CD1c-positive myeloid dendritic cell (primary cell): ENCODE measurements around the gene SYTL3.
A peak's percentile ranks its signal among the peaks of the same experiment; 100 is the strongest.
"Not testable (repeated sequence)": the region's sequence is repeated elsewhere in the genome, so short reads cannot be mapped to it uniquely, and the experiment has no call there.

Experiments
- DNase-seq: peaks from one replicate; pipeline ENCODE4 v3.0.0-alpha.2; 2016; ENCODE audit errors: extremely low spot score

Gene SYTL3

DNA sequence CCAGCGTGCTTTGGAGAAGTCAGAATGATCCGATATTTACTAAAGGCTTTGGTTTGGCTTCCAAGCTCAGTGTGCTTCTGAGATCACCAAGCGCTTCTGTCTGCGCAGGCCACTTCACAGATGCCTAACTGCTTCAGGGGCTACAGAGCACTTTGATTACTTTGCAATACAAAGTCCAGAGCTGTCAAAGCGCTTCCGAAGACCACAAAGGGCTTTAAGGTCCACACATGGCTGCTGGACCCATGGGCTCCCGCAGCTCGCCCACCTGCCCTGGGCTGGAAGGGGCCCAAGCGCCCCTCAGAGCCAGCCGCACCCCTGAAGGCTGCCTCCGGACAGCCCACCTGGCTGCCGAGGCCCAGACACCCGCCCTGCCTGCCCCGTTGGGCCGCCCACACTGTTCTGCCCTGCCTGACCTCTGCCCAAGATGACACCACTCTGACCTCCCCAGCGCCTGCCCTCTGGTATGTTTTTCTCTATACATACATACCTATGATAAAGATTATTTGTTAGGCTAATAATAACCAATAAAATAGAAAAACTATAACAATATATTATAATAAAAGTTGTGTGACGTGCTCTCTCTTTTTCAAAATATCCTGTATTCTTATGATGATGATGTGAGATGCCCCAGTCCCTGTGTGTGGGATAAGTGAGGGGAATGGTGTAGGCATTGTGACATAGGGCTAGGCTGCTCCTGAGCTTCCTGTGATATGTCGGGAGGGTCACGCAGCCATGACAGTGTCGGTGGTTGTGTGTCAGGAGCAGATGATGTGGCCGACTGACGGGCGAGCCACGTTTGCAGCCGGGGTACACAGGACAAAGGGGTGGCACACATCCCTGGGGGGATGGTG lies 27.9 kb upstream of the SYTL3 start:
- DNase-seq = no peak

GRCh38 chr6:158622545-158623190 lies 27.2 kb upstream of the SYTL3 start:
- DNase-seq = no peak

DNA sequence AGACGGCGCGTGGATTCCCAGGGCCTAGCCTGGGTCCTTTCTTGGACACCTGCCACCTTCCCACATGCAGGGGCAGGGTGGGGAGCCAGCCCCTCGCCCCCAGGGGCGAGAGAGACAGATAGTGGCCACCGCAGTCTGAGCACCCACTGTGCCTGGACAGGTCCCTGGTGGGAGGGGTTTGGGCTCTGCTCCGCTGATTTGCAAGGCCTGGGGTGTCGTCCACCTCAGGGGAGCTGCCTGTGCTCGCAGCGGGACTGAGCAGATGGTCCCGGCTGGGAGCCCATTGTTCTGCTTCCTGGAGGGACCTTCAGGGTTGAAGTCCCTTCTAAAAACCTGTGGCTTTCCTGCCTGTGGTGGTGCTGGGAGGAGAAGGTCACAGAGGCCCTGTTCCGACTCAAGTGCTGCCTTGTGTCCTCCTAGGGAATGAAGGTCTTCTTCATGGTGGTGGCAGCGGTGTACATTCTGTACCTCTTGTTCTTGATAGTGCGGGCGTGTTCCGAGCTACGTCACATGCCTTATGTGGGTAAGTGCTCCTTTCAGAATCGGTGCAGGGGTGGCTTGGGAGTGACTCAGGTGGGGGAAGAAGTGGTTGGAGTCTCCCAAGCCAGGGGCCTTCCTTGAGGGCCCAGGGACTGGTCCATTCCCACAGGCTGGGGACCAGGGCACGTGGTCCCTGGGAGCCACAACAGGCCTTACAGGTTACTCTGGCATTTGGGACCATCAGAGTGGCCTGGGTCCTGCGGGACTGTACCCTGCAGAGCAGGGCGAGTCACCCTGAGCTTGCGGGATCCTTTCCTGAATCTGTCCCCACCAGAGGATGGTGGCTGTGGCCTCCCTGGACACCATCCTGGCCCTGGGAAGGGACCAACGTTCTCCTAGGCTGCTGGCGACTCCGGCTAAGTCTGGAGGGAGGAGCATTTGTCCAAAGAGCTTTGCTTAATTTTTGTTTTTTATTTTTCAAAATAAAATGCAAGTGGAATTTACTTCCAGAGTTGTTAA lies 24.9 kb upstream of the SYTL3 start:
- DNase-seq = no peak

- DNase-seq = no peak
These were observed 24.0 kb upstream of the SYTL3 start for GRCh38 chr6:158625881-158626305.

DNA sequence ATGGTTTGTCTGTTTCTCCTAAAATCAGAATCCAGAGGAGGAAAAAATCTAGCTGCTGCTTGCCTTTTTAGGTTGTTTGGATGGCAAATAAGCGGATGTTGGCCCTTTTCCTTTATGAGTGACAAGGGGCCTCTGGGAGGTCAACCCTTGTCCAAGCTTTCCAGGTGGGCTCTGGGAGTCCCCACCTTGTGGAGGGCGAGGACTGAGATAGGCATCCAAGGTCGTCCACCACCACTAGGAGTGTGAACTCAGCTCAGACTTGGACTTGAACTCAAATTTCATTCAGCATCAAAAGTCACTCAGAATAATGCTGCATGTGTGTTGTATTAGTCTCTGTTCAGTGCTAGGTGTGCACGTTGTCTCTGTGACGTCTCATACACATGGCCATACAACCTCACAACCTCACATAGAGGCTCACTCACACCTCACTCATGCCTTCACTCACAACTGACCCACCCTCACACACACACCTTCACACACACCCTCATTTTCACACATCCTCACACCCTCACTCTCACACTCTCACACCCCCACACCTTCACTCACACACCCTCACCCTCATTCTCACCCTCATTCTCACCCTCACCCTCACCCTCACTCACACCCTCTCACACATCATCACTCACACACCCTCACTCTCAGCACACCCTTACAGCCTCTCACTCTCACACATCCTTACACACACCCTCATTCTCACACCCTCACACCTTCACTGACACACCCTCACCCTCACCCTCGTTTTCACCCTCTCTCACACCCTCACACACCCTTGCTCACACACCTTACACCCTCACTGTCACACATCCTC lies 23.3 kb upstream of the SYTL3 start:
- DNase-seq = no peak

DNA sequence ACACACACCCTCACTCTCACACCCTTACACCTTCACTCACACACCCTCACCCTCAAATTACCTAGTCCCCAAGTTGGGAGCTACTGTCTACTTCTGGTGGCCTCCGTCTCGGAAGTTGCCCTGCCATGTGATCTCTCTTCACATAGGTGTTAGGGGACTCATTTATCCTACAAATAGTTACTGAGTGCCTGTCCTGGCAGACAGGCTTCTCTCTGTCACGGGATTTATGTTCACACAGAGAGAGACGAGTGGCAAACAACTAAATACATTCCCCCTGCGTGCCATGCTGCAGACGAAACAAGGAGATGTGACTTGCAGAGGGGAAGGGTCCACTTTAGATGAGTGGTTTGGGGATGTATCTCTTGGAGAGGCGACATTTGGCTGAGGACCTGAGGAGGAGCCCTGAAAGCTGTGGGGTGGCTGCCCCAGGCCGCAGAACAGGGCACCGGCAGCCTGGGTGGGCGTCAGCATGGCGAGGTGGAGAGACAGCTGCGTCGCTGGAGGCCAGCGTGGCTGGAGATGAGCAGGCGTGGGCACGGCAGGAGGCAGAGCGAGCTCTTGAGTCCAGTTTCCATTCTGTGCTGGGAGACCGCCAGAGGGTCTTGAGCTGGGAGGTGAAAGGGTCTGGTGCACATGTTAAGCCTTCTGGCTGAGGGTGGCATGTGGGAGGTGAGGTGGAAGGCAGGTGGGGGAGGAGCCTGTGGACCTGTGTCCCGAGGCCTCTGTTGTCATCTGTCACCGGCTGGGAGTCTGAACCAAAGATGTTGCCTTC lies 22.5 kb upstream of the SYTL3 start:
- no peak for DNase-seq

DNA sequence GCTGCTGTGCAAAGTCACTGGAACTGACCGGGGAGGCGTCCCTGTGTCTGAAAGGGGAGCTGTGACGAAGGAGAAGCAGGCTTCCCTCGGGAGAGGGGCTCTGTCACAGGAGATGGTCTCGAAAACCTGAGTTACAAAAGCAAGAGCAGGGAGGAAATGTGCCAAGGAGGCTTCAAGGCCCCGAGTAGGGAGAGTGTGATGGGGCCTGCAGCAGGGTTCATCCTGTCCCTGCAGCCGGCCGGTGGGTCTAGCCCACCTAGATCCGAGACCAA lies 22.0 kb upstream of the SYTL3 start:
- no peak for DNase-seq

DNA sequence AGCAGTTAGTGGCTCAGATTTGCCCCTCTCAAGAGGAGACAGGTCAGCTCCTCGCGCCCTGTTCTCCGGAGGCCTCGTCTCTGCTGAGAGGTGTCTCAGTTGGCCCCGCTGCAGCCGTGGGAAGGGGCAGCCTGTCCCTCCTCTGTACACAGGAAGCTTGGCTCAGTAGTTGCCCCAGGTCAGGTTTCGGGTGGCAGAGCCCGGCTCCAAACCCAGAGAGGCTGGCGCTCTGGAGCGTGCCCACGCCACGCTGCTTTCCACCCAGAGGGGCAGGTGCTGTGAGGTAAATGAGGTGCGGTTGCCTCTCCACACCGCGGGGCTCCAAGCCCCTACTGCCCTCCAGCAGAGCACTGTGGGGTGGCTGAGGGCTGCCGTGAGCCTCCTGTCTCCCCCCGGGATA lies 21.3 kb upstream of the SYTL3 start:
- no peak for DNase-seq

DNA sequence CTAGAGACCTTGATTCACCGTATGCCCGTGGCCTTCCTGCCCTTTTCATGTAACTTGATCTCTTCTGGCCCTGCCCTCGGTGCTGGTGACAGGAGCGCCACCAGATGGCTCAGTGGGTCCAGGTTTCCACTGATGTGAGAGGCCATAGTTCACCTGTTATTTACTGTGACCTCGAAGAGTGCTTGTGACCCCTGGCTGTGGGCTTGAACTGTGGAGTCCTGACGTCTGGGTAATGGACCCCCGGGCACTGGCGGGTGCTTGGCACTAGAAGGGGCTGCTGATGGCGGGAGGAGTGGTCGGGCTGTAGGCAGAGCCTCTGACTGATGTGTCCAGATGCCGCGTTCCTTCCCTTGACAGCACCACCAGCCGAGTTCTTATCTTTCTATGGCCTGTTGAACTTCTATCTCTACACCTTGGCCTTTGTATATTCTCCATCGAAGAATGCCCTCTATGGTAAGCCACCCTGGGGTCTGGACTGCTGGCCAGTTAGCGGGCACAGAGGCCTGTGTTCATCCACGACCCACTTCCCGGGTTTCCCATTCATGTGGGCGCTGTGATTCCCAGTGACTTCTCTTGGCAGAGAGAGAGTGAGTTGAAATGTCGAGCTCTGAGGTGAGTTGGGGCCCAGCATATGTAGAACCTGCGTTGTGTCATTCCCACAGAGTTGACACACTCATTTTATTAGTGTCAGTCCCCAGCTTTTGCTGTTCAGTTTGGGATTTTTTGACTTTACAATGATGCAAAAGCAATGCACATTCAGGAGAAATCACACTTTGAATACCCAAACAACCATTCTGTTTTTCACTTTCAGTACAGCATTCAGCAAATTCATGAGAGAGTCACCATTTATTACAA lies 20.3 kb upstream of the SYTL3 start:
- no peak for DNase-seq

DNA sequence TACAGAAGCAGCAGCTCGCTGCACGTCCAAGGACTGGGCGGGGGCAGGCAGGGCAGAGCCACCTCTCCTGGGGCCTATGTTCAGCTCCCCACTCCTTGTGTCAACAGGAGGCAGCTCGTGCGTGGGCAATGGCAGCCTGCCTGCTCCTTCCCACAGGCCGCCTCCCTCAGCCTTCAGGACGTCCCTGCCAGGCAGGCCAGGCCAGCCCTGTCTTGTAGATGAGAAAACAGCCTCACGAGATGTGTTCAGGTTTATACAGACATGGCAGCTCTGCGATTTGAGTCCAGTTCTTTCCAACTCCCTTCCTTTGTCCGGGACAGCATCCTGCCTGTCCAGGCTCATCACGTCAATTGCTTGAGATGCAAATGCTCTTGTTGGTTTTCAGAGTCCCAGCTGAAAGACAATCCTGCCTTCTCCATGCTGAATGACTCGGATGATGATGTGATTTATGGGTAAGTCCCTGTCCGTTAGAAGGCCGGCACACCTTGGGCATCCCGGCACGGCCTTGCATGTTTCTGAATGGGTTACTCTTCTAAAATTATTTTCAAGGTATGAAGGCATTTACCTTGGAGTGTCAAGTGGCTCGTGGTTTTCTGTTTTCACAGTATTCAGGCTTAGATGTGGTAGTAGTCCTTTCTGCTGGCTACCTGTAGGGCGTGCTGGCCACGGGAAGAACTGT lies 18.8 kb upstream of the SYTL3 start:
- DNase-seq = no peak

DNA sequence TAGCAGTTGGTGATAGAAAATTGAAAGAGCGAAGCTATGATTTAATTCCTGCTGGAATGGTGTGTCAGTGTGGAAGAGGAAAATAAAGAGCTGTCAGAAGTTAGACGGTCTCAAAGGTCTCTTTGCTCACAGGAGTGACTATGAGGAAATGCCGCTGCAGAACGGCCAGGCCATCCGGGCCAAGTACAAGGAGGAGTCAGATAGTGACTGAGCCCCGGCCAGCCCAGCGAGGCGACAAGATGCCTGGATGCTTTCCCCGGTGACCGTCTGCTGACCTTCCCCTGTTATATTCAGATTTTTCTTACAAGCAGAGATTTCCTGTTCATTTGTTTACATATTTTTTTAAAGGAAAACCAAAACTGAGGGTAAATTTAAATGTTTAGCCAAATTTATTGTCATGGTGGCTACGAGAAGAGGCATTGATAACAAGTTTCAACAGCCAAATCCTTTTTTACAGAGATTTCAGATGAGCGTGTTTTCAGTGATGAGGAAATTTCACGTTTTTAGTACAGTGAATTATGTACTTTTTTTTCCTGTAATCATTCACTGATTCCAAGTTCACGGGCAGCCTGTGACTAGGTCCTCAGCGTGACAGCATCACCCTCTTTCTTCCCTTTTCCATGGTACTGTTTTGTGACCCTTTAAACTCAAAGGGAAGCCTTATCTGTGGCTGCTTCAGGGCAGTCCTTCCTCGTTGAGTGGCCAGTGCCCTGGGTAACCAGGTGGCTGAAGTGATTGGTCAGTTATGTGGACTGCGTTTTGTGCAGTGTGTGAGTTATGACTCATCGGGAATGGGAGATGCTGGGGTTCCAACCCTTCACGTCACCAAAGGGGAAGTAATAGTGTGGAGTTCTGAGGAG lies 17.9 kb upstream of the SYTL3 start:
- DNase-seq = peak; percentile 78

DNA sequence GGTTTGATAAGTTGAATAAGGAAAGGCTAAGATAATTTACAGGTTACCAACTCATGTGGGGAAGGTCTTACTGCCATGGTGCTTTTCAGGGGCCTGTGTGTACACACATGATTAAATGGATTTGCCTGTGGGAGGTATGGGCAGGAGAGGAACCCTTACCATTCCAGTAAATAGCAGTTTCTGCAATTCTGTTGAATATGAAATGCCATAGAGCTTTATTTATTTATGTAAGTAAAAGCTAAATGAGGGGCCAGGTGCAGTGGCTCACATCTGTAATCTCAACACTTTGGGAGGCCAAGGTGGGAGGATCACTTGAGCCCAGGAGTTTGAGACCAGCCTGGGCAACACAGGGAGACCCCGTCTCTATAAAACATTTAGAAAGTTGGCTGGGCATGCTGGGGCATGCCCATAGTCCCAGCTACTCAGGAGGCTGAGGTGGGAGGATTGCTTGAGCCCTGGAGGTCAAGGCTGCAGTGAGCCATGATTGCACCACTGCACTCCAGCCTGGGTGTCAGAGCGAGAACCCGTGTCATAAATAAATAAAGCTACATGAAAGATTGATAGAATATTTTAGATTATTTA lies 17.2 kb upstream of the SYTL3 start:
- DNase-seq = not testable (repeated sequence)

DNA sequence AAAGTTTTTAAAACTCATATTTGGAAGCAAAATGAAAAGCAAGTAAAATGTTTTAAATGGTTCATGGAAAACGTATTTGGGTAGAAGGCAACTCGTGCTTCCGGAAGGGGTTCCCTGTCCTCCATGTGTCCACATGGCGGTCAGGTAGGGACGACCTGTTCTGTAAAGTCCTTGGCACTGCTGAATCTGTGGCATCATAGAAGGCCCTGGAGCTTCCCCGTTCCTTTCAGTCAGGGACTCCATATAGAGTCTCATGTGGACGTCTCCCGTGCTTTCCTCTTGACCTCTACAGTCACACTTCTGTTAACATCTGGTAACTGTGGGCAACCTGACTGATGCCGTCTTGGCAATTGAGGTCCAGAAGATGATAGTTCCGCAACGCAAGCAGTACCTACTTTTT lies 16.7 kb upstream of the SYTL3 start:
- DNase-seq = no peak

DNA sequence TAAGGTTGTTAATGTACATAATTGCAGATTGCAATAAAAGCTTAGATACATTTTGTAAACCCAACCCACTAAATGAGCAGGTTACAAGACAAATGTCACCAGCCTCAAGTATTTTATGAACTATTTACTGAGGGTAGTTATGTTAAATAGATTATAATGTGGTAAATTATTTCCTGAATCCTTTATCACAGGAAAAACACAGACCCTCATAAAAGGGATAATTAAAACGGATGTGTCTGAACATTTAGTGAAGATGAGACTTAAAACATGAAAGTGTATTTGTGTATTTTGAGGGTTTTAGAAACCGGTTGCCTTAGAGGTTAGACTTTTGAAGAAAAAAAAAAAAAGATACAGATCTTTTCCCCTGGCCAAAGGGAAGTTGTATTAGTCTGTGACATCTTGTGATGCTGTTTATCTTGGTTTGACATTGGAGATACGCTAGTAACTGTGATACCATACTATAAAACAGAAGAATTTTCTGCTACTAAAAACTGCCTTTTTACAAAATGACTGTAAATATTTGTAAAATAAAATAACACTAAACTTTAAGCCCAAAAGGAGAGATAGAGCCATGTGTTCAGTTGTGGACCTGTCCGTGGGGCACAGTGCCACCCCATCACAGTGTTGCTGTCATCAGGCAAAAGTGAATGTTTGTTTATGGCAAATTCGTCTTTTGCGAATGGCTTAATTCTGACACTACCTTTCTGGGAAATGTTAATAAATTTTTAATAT lies 15.0 kb upstream of the SYTL3 start:
- no peak for DNase-seq

DNA sequence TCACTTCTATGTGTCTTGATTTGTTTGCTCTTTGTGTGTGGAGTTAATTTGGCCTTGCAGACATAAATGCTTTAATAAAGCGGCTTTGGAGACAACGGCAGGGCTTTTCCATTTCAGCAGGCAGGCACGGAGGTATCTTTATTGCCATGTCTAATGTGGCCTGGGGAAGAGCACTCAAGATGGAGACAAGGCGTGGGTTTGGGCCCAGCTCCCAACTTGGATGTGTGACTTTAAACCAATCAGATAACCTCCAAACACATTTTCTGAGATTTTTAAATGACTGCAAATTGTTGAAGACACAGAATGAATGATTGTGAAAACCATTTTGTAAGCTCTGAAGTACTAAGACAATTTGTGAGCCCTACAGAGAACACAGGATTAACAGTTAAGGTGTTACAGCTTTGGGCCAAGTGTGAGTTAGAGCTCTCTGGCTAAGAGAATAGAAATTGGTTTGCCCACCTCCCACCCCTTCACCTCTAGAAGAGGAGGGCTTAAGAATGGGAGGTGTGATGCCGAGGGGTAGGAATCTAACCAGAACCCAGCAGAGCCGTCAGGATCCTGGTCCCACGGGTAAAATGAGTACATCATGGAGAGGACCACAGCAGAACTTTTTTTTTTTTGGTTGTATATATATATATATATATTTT lies 14.3 kb upstream of the SYTL3 start:
- DNase-seq = no peak

GRCh38 chr6:158636778-158637177 lies 13.1 kb upstream of the SYTL3 start:
- no peak for DNase-seq
